Muscle layer of duodenum (tissue), 2 donors: ENCODE data around the gene KCNB1.

Experiments
- H3K27ac ChIP-seq: one replicate; pipeline ENCODE4 v1.7.0; 2013; ENCODE audit warnings: mild to moderate bottlenecking, low read length
- H3K27me3 ChIP-seq: one replicate; pipeline ENCODE4 v1.7.0; 2013; ENCODE audit warnings: low read depth, mild to moderate bottlenecking, control low read depth, low read length
- H3K36me3 ChIP-seq, 2 donors: one replicate each; pipeline ENCODE4 v1.7.0; 2013; ENCODE audit warnings: low read length in 2 of 2, control low read depth in 1 of 2, mild to moderate bottlenecking in 1 of 2; ENCODE audit not compliant: insufficient read depth in 2 of 2, control insufficient read depth in 1 of 2
- H3K4me1 ChIP-seq, 2 donors: one replicate each; pipeline ENCODE4 v1.7.0; 2013; ENCODE audit warnings: low read length in 2 of 2, mild to moderate bottlenecking in 2 of 2, control low read depth in 1 of 2, moderate library complexity in 1 of 2; ENCODE audit not compliant: insufficient read depth in 2 of 2, control insufficient read depth in 1 of 2
- H3K4me3 ChIP-seq, 2 donors: one replicate each; pipeline ENCODE4 v1.7.0; 2013; ENCODE audit warnings: low read length in 2 of 2, low read depth in 1 of 2, mild to moderate bottlenecking in 1 of 2
- H3K9me3 ChIP-seq, 2 donors: one replicate each; pipeline ENCODE4 v1.7.0; 2013; ENCODE audit warnings: low read length in 2 of 2, control low read depth in 1 of 2, mild to moderate bottlenecking in 1 of 2; ENCODE audit not compliant: control insufficient read depth in 1 of 2
- donor health status: healthy.

The KCNB1 gene

DNA sequence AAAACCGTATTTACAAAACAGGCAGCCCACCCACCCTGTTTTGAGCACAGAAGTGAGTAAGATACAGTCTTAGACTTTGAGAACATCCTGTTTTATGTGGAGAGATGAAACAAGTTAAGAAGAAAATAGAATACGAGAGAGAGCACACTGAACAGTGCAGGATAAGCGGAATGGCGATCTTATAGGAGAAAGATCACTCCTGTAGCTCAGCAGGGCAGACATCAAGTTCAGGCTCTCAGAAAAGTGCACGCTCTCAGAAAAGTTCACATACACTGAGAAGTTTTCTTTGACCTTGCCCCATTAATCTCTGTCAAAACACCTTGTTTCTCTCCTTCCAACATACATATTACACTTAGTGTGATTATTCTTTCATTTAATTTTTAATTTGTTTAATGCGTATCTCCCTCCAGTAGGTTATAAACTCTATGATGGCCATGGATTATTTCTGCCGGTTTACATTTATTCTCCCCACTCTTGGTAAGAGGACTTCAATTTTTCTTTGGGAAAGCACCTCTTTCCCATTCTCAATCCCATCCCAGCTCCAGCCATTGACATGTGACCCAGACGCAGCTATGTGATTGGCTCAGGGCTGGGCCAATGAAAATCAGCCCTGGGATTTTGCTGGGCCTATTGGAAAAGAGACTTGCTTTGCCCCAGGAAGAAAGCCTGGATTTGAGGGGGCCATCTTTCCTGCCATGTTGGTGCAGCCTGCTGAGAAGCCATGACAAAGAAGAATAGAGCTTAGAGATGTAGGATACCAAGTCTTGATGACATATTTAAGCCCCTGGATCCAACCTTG, 16.2 kb downstream of the KCNB1 start:
- Histone ChIP-seq H3K36me3 (no peaks in the 10 kb centered on the region), H3K4me1 (peaks cover 0 to 7% of the 10 kb centered on the region in 2 donors), H3K27me3 (no peaks in the 10 kb centered on the region), H3K9me3 (no peaks in the 10 kb centered on the region), H3K4me3 (no peak overlapping the region), H3K27ac (no peak overlapping the region)

DNA sequence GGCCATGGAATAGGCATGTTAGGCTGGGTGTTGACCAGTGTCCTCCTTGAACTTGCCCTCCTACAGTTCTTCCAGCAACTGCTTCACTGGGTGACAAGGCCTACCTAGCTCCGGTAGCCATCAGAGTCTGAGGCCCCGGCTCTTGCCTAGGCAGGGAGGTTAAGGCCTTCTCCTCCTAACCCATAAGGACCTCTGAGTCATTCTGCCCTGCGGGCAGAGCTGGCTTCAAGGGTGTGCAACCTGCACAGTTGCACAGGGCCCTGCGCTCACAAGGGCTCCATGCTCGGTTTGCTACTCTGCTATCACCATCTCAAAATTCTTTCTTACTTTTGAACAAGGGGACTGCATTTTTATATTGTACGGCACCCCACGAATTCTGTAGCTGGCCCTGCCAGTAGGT, 17.9 kb downstream of the KCNB1 start:
- no peaks in the 10 kb centered on the region for H3K9me3 ChIP-seq
- no peak overlapping the region for H3K4me3 ChIP-seq
- H3K27me3 ChIP-seq, result no peaks in the 10 kb centered on the region
- no peak overlapping the region for H3K27ac ChIP-seq
- H3K36me3 ChIP-seq, result no peaks in the 10 kb centered on the region
- peaks cover 0 to 13% of the 10 kb centered on the region in 2 donors for H3K4me1 ChIP-seq

DNA sequence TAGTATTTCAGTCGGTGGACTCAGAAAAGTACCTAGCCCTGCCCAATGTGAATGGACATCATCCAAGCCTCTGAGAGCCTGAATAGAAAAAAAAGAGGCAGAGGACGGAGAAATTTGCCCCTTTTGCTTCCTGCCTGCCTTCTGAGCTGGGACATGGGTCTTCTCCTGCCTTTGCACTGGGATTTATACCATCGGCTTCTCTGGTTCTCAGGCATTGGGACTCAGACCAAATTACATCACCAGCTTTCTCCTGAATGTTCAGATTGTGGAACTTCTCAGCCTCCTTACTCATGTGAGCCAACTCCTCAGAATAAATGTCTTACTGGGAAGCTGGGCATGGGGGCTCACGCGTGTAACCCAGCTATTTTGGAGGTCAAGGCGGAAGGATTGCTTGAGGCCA, 19.8 kb downstream of the KCNB1 start:
- H3K27ac ChIP-seq, result no peak overlapping the region
- no peaks in the 10 kb centered on the region for H3K36me3 ChIP-seq
- H3K27me3 ChIP-seq, result no peaks in the 10 kb centered on the region
- H3K4me1 ChIP-seq, result peaks cover 0 to 13% of the 10 kb centered on the region in 2 donors
- no peak overlapping the region for H3K4me3 ChIP-seq
- no peaks in the 10 kb centered on the region for H3K9me3 ChIP-seq

DNA sequence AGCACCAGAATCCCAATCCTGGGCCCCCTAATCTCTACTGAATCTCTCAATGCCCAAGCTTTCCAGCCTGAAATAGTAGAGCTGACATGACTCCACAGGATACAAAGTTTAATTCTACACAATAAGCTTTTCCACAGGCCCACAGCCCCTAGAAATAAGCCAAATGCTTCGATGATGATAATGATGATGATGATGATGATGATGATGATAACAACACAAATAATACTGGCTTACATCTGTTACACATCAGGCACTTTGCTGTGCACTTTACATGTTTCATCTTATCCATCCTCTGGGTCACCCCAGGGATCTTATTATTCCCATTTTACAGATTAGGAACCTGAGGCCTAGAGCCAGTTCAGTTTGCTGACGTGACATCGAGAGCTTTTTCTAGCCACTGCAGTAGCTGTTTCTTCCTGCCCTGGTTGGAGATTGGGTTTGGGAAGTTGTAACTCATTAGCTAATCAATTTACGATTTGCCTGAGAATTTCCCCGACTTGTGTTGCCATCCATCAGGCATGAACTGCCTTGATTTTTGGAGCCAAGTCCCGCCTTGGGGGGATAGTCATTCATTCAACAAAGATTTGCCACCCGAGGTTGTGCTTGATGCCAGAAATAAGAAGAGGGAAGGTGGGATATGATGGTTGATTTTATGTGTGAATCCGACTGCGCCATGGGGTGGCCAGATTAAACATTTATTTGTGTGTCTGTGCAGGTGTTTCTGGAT, 20.4 kb downstream of the KCNB1 start:
- no peaks in the 10 kb centered on the region for H3K9me3 ChIP-seq
- H3K4me3 ChIP-seq, result no peak overlapping the region
- no peaks in the 10 kb centered on the region for H3K27me3 ChIP-seq
- no peak overlapping the region for H3K27ac ChIP-seq
- peaks cover 0 to 13% of the 10 kb centered on the region in 2 donors for H3K4me1 ChIP-seq
- no peaks in the 10 kb centered on the region for H3K36me3 ChIP-seq

DNA sequence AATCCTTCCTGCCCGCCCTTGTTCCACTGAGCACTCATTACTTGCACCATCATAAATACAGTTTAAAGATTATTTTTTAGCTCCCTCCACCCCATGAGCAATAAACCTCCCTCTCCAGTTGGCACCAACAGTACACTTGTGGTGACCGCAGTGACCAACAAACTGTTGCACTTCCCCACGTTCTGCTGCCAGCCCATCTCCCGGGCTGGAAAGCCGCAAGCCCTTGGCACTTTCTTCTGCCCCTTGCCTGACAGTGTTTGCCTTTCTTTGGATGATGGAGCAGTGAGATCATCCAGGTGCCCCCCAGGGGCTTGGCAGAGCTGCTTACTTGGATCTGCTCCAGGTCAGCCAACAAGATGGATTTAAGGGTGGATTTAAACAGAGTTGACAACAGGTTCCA, 21.6 kb downstream of the KCNB1 start:
- H3K27me3 ChIP-seq, result no peaks in the 10 kb centered on the region
- H3K36me3 ChIP-seq, result no peaks in the 10 kb centered on the region
- H3K9me3 ChIP-seq, result no peaks in the 10 kb centered on the region
- no peak overlapping the region for H3K27ac ChIP-seq
- H3K4me1 ChIP-seq, result peaks cover 0 to 13% of the 10 kb centered on the region in 2 donors
- H3K4me3 ChIP-seq, result no peak overlapping the region

DNA sequence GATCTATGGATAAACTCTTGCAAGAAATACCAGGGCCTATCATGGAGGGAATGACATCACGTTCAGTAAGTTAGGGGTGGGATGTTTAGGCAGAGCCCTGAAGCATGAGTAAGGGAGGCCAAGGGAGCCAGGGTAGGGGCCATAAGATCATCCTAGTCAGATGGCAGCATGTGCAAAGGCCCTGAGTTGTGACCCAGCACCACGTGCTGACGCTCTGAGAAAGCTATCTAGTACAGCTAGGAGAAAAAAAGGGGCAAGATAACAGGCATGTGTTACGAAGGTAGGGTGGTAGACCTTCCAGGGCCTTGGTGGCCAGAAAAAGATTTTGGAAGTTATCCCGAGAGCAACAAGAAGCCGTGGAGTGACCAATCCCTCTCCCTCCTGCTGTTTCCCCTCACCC, 22.3 kb downstream of the KCNB1 start:
- peaks cover 0 to 13% of the 10 kb centered on the region in 2 donors for H3K4me1 ChIP-seq
- no peak overlapping the region for H3K27ac ChIP-seq
- no peaks in the 10 kb centered on the region for H3K9me3 ChIP-seq

DNA sequence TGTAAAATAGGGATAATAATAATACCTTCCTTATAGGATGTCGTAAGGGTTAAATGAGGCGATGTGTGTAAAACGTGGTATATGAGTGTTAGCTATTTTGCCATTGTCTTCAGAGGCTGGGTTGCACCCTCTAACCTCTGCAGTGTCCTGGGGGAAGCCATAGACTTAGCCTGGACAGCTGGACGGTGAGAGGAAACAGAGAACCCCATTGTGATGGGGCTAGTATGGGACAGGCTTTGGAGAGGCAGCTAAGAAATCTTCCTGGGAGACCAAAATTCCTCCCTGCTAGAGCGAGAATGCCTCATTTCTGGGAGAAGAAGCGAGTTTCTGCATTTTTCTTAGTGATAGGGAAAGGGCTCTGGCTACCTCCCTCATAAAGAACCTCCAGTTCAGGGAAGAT, 22.8 kb downstream of the KCNB1 start:
- no peaks in the 10 kb centered on the region for H3K36me3 ChIP-seq
- H3K4me3 ChIP-seq, result no peak overlapping the region
- peaks cover 0 to 13% of the 10 kb centered on the region in 2 donors for H3K4me1 ChIP-seq
- H3K9me3 ChIP-seq, result no peaks in the 10 kb centered on the region
- no peak overlapping the region for H3K27ac ChIP-seq
- no peaks in the 10 kb centered on the region for H3K27me3 ChIP-seq

More for the DNA sequence above, 22.3 kb downstream of the KCNB1 start:
- no peaks in the 10 kb centered on the region for H3K27me3 ChIP-seq
- H3K4me3 ChIP-seq, result no peak overlapping the region
- H3K36me3 ChIP-seq, result no peaks in the 10 kb centered on the region

DNA sequence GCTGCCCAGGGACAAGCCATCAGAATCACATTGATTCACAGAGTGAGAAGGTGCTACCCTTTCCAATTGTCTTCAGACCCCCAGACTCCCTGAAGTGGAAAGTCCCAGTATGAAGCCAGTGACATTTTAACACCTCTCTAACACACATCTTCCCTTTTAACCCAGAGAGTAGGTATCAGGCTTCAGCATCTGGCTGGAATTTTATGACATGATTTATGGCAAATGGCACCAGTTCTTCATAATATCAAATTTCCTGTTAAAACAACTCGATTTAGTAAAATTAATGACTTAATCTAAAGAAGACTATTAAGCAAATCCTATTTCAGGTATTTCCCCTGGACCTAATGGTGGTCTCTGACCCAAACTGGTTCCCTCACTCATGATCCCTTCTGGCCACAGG, 25.0 kb downstream of the KCNB1 start:
- Histone ChIP-seq H3K27ac (no peak overlapping the region), H3K27me3 (no peaks in the 10 kb centered on the region), H3K4me1 (peaks cover 0 to 6% of the 10 kb centered on the region in 2 donors), H3K4me3 (no peak overlapping the region), H3K9me3 (no peaks in the 10 kb centered on the region), H3K36me3 (no peaks in the 10 kb centered on the region)

DNA sequence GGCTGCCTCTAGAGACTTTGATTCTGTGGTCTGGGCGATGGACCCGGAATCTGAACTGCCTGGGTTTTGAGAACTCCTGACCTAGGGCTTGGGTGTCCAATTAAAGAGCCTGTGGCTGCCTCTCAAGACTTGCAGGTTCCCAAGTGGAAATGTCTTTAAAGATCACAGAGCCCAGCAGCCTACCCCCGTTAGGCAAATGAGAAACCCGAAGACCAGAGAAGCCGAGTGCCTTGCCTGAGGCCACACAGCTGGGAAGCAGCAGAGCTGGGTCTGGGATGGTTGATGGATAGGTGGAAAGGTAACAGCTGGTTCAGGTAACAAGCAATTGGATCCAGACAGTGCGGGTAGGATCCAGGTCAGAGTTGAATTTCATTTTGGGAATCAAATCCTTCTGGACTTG, 25.8 kb downstream of the KCNB1 start:
- Histone ChIP-seq H3K27me3 (no peaks in the 10 kb centered on the region), H3K9me3 (no peaks in the 10 kb centered on the region), H3K27ac (no peak overlapping the region), H3K36me3 (no peaks in the 10 kb centered on the region), H3K4me3 (no peak overlapping the region), H3K4me1 (peaks cover 0 to 14% of the 10 kb centered on the region in 2 donors)

DNA sequence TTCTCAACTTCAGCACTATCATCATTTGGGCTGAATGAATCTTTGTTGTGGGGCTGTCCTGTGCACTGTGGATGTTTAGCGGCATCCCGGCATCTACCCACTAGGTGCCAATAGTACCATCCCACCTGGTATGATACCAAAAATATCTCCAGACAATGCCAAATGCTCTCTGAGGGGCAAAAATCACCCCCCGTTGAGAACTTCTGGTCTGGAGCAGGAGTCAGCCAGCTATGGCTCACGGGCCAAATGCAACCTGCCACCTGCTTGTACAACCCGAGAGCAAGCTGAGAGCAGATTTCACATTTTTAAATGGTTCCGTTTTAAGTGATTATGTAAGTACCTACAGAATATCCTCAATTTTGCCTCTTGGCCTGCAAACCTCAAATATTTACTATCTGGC, 26.8 kb downstream of the KCNB1 start:
- Histone ChIP-seq H3K4me1 (peaks cover 0 to 16% of the 10 kb centered on the region in 2 donors), H3K27me3 (no peaks in the 10 kb centered on the region), H3K36me3 (no peaks in the 10 kb centered on the region), H3K27ac (no peak overlapping the region), H3K9me3 (no peaks in the 10 kb centered on the region), H3K4me3 (no peak overlapping the region)

DNA sequence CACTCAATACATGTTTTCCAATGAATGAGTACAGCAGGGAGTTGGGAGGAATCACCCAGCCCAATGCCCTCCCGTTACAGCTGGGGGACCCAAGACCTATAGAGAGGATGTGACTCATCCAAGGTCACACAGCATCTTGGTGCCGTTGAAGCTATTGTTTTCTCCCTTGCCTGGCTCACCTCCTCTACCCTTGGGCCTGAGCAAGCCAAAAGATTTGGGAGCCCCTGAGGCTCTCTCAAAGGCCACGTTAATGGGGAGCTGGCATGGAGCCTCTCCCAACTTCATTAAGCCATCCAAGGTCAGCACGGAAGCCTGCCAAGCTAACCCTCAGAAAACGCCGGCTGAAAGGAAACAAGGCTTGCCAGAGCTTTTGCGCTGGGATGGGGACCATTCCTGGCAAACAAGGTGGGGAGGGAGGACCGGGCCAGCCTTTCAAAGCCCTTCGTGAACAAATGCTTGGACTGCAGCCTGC, 30.4 kb downstream of the KCNB1 start:
- Histone ChIP-seq H3K4me1 (peaks cover 0 to 33% of the 10 kb centered on the region in 2 donors), H3K36me3 (no peaks in the 10 kb centered on the region), H3K27ac (no peak overlapping the region), H3K27me3 (no peaks in the 10 kb centered on the region), H3K4me3 (no peak overlapping the region), H3K9me3 (no peaks in the 10 kb centered on the region)
